Measurements from ENCODE around the gene ZNRF1.

The ZNRF1 gene

DNA sequence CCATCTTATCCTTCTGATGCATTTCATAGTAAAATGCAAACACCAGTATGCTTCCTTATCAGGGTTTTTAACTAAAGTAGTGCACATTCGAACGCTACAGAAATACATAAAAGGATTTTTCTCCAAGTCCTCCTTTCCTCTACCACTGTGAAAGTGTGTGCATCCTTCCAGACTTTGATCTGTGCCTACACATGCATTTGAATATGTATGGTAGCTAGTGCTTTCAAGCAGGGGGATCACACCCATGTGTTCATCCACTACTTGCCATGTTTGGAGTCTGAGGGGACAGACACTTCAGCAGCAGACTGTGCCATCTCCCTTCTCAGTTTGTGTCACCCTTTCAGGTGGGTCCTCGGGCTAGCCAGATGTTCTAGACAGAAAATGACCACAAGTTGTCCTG lies 102.8 kb downstream of the ZNRF1 start:
- TF ChIP-seq, protein P1, sequence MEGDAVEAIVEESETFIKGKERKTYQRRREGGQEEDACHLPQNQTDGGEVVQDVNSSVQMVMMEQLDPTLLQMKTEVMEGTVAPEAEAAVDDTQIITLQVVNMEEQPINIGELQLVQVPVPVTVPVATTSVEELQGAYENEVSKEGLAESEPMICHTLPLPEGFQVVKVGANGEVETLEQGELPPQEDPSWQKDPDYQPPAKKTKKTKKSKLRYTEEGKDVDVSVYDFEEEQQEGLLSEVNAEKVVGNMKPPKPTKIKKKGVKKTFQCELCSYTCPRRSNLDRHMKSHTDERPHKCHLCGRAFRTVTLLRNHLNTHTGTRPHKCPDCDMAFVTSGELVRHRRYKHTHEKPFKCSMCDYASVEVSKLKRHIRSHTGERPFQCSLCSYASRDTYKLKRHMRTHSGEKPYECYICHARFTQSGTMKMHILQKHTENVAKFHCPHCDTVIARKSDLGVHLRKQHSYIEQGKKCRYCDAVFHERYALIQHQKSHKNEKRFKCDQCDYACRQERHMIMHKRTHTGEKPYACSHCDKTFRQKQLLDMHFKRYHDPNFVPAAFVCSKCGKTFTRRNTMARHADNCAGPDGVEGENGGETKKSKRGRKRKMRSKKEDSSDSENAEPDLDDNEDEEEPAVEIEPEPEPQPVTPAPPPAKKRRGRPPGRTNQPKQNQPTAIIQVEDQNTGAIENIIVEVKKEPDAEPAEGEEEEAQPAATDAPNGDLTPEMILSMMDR (IDR thresholded peaks at IDR 0.05; ENCODE audit: poor library complexity, severe bottlenecking), result no peak
- Histone ChIP-seq H3K36me3 (ENCODE audit: low read depth) (no peaks in the 10 kb centered on the region; the same call in 1 of the 2 replicates), H3K9me3 (ENCODE audit: severe bottlenecking) (no peaks in the 10 kb centered on the region), H3K27ac (ENCODE audit: poor library complexity, severe bottlenecking) (no peak overlapping the region), H3K4me1 (ENCODE audit: insufficient read depth, poor library complexity, severe bottlenecking) (peaks cover 10% of the 10 kb centered on the region), H3K4me3 (ENCODE audit: severe bottlenecking) (no peak overlapping the region), H3K27me3 (ENCODE audit: insufficient read depth, poor library complexity, severe bottlenecking) (no peaks in the 10 kb centered on the region)
- ATAC-seq (ENCODE audit: low read depth), result no peak
- DNase-seq (ENCODE audit: low spot score), result no peak

DNA sequence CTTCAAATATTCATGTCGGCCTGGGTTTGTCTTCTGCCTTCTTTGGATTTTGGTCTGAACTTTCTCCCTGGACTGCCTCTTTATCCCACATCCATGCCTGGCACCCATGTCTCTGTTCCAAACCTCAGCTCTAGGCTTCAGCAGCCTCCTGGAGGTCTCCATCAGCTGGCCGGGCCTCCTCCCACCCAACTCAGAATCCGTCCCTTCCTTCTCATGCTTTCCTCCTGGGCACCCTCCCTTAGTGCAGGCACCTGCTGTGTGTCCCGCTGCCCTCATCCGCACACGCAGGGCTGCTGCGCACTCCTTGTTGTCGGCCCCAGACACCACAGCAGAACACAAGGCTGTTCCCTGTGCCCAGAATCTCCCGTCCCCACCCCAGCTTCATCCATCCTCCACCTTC lies 103.8 kb downstream of the ZNRF1 start:
- Histone ChIP-seq H3K4me3 (ENCODE audit: severe bottlenecking) (no peak overlapping the region), H3K9me3 (ENCODE audit: severe bottlenecking) (no peaks in the 10 kb centered on the region), H3K27ac (ENCODE audit: poor library complexity, severe bottlenecking) (no peak overlapping the region), H3K4me1 (ENCODE audit: insufficient read depth, poor library complexity, severe bottlenecking) (peaks cover 6% of the 10 kb centered on the region), H3K36me3 (ENCODE audit: low read depth) (no peaks in the 10 kb centered on the region; the same call in 1 of the 2 replicates), H3K27me3 (ENCODE audit: insufficient read depth, poor library complexity, severe bottlenecking) (no peaks in the 10 kb centered on the region)
- no peak for ATAC-seq (ENCODE audit: low read depth)
- TF ChIP-seq, protein P1 (IDR thresholded peaks at IDR 0.05; ENCODE audit: poor library complexity, severe bottlenecking), result no peak
- no peak for DNase-seq (ENCODE audit: low spot score)

DNA sequence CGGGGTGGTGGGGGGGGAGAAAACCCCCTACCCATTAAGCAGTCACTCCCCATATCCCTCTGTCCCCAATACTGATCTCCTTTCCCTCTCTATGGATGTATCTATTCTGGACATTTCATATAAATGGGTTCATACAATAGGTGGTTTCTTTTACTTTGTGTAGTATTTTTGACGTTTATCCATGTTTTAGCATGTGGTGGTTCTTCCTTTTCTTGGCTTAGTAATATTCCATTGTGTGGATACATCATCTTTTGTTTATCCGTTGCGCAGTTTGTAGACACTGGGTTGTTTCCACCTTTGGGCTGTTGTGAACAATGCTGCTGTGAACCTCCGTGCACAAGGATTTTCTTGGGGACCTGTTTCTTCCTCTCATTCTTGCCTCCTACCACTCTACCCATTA lies 105.2 kb downstream of the ZNRF1 start:
- H3K9me3 ChIP-seq (ENCODE audit: severe bottlenecking), result no peaks in the 10 kb centered on the region
- DNase-seq (ENCODE audit: low spot score) (no peak), ATAC-seq (ENCODE audit: low read depth) (no peak)
- H3K27me3 ChIP-seq (ENCODE audit: insufficient read depth, poor library complexity, severe bottlenecking), result no peaks in the 10 kb centered on the region
- H3K36me3 ChIP-seq (ENCODE audit: low read depth), result no peaks in the 10 kb centered on the region; the same call in 1 of the 2 replicates
- TF ChIP-seq, protein P1 (IDR thresholded peaks at IDR 0.05; ENCODE audit: poor library complexity, severe bottlenecking), result no peak
- H3K27ac ChIP-seq (ENCODE audit: poor library complexity, severe bottlenecking), result no peak overlapping the region
- peaks cover 15% of the 10 kb centered on the region for H3K4me1 ChIP-seq (ENCODE audit: insufficient read depth, poor library complexity, severe bottlenecking)
- no peak overlapping the region for H3K4me3 ChIP-seq (ENCODE audit: severe bottlenecking)

DNA sequence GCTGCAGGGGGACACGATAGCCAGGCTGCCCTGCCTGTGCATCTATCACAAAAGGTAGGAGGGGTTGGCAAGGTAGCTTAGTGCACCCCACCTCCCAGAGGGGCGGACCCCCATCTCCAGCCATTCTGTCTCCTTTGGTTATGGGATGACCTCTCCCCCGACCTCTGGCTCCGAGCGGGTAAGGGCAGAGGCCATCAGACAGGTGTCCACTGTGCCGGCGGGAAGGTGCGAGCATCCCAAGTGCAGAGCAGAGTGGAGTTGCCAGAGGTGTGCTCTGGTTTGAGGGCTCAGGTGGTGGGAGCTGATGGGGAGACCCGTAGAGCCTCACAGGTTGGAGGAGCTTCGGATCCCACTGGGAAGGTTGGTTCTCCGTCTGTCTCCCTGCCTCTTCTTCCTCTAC lies 106.0 kb downstream of the ZNRF1 start:
- Histone ChIP-seq H3K27me3 (ENCODE audit: insufficient read depth, poor library complexity, severe bottlenecking) (no peaks in the 10 kb centered on the region), H3K27ac (ENCODE audit: poor library complexity, severe bottlenecking) (no peak overlapping the region), H3K4me3 (ENCODE audit: severe bottlenecking) (no peak overlapping the region), H3K36me3 (ENCODE audit: low read depth) (no peaks in the 10 kb centered on the region; the same call in 1 of the 2 replicates), H3K9me3 (ENCODE audit: severe bottlenecking) (no peaks in the 10 kb centered on the region), H3K4me1 (ENCODE audit: insufficient read depth, poor library complexity, severe bottlenecking) (peaks cover 21% of the 10 kb centered on the region)
- ATAC-seq (ENCODE audit: low read depth) (no peak), DNase-seq (ENCODE audit: low spot score) (no peak)
- TF ChIP-seq, protein P1 (IDR thresholded peaks at IDR 0.05; ENCODE audit: poor library complexity, severe bottlenecking), result no peak

DNA sequence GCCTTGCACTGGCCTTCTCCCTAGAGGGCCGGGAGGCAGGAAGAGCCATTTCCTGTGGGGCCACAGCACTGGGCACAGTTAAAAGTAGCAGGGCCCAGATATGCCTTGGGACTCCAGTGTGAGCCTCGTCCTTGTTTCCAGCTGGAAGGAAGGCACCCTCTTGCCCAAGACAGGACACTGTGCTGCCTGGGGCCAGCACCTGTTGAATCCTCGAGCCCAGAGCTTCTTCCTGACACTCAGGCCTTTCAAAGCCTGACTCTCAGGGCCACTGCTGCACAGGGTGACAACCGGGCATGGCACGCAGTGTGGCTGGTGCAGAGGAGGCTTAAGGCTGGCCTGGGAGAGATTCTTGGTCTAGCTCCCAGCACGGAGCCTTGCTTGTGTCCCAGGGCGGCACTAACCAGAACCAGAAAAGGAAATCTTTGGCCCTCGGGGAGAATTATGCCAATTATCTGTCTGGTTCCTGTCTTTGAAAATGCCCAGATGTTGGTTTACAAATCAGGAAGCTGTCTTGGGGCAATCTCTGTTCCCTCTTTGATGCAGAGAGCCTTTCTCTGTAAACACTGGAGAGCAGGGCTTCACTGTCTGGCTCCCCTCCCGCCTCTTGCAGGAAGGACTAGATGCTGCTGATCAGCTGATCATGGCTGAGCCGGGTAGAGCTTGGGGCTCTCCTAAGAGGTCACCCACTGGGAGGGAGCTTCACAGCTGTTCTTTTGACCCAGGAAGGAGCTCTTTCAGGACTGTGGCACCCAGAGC lies 106.7 kb downstream of the ZNRF1 start:
- H3K4me1 ChIP-seq (ENCODE audit: insufficient read depth, poor library complexity, severe bottlenecking), result peaks cover 24% of the 10 kb centered on the region
- ATAC-seq (ENCODE audit: low read depth) (no peak), DNase-seq (ENCODE audit: low spot score) (no peak)
- TF ChIP-seq, protein P1 (IDR thresholded peaks at IDR 0.05; ENCODE audit: poor library complexity, severe bottlenecking), result no peak
- no peak overlapping the region for H3K4me3 ChIP-seq (ENCODE audit: severe bottlenecking)
- no peaks in the 10 kb centered on the region; the same call in 1 of the 2 replicates for H3K36me3 ChIP-seq (ENCODE audit: low read depth)
- H3K27ac ChIP-seq (ENCODE audit: poor library complexity, severe bottlenecking), result no peak overlapping the region
- no peaks in the 10 kb centered on the region for H3K27me3 ChIP-seq (ENCODE audit: insufficient read depth, poor library complexity, severe bottlenecking)
- H3K9me3 ChIP-seq (ENCODE audit: severe bottlenecking), result no peaks in the 10 kb centered on the region

All from RWPE2 (cell line).